ENCODE data around the gene SVEP1.

- TF ChIP-seq CTCF (IDR thresholded peaks at IDR 0.05): no peak
- no peak for TF ChIP-seq EZH2 (IDR thresholded peaks at IDR 0.05; ENCODE audit: borderline replicate concordance, insufficient read depth, low read depth, low read length, poor library complexity, severe bottlenecking)
Observed at GRCh38 chr9:110580850-110581249, 1.3 kb upstream of the SVEP1 start.

Data from B cell (primary cell).